HG03457 (cell line): Measurements from ENCODE around the gene SLC1A3.

ENCODE experiments used
- ATAC-seq: cut with Tn5 transposase; IDR thresholded peaks from one replicate; pipeline ENCODE4 v1.9.1; 2021; ENCODE audit warnings: moderate number of reproducible peaks; ENCODE audit not compliant: unreplicated experiment

The SLC1A3 gene

DNA sequence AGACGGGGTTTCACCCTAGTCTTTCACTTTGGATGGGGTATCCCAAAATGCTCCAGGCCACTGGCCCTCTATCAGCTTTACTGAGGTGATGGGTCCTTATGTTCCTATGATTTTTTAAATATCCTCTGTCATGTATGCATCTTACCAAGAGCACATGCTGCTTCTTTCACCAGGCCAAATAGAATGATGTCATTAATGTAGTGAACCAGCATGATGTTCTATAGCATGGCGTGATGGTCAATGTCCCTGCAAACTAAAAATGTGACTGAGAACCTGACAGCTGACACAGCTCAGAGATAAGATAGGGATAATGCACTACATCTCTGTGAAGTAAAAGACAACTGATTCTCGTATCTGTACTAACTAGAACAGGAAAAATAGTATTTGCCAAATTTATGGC lies 103.6 kb downstream of the SLC1A3 start:
- no peak for ATAC-seq

DNA sequence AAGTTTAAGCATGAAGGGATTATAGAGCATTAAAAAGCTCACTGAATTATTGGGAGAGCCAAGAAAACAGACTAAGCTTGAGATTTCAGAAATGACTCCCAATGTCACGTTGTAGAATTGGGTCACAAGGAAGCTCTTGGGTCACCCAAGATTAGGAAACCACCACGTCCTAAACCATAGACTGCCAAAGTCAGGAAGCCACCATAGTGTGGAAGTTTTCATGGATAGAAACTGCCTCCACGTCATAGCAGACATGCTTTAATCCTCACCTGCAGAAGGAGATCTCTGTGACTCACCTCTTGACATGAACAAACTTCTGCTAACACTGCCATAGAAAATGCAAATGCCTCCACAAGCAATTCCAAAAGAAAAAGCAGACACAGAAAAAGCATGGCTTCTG lies 106.3 kb downstream of the SLC1A3 start:
- no peak for ATAC-seq

DNA sequence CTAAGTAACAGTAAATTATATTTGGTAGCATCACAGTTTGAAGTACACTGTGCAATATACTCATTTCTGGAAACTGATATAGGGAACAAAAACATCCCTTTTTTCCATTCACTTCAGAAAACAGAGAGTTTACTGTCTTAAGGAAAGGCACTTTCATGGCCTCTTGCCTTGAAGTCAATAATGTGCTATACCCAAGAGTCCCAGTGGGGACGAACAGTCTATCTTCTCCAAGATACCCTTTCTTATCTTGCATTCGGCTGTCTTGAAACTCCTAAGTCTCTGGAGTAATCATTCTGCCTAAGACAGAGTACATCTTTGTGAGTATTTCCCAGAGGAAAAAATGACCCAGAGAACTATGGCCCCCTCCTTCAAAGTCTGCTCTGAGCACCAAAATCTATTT lies 107.1 kb downstream of the SLC1A3 start:
- ATAC-seq = no peak

DNA sequence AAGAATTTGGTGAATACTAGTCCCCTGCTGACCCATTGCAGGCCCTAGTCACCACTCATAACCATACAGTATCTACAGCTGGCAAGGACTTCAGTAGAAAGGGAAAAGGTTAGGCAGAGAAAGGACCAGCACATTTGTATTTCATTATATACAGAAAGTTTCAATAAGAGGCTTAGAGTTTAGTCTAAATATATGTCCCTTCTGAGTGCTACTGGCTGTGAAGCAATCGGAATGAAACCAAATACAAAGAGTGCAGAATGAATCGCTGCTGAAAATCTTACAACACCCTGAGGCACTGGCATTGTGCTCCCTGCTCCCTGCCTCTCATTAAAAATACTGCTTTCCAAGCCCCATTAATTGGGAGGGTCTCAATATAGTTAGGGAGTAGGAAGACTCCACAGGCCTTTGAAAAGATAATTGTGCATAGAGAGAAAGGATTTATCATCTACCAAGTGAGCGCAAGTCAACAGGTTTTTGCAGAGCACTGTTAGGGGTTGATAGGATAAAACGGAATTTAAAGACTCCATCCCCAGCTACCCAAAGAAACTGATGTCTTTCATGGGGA lies 110.8 kb downstream of the SLC1A3 start:
- no peak for ATAC-seq

DNA sequence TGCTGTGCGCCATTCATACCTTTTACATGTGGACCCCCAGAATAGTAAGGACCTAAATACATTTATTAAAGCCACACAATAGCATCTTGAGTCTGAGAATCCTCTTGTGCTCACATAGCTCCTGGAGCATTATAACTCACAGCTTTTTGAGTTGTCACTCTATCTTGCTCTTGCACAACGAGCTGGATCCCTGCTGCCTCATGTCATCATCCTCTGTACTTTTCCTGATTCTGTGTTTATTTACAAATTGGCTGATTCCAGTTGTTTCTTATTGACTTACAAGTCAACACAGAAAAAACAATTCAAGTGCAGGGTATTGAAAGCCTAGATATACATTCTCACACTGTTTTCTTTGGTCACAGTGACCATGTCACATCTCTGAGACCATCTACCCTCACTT lies 112.9 kb downstream of the SLC1A3 start:
- ATAC-seq = no peak

DNA sequence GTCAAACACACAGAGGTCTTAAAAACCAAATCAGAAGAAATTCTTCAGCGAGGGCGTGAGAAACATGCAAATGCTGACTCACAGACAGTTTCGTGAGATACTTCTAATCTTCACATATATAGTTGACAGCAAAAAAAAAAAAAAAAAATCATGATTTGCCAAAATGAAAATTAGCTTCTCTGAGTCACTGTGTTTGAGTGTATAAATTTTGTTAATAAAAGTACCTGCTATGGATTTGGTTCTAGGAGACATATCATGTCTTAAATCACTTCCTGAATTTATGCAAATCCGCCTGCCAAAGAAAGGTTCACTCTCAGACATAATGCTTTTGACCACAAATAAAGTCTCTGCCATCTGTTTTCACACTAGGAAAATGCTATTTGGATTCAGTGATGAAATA lies 114.3 kb downstream of the SLC1A3 start:
- ATAC-seq = no peak

DNA sequence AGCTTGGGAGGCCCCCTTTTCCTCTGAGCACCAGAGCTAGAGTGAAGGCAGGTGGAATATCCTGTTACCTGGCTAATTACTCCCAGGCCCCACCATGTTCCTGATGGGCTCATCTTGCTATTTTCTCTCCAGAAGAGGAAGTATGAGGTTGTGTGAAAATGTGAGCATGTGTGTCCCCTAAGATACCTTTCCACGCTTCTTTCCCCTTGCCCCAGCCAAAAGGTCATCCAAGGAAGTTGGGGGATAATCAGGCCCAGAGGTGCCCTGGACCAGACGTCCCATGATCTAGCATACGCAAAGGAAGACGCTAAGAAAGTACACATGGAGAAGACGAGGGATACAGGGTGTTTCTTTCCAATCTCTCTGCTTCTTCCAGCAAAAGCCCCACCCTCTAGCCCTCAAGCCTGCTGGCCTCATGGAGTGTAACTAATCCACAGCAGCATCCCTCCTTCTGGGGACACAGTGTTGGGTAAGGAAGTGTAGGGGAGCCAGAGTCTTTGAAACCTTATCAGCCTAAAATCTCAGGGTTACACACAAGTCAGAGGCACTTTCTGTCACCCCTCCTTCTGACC lies 115.3 kb downstream of the SLC1A3 start:
- no peak for ATAC-seq

DNA sequence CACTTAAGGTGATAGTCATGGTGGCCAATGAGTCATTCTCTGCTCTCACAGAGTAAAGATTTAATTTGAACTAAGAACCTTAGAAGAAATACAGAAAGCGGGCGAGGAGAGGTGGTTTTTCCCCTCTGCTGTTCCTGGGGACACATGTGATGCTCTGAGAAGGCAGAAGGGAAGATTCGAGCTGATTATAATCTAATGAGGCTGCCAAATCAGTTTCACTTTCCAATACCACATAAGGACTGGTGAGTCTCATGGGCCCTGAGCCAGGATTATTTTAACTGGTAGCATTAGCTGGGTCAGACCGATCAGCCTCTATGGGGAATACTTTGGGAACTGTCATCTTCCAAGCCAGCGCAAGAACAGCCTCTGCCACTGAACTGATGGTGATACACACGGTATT lies 116.5 kb downstream of the SLC1A3 start:
- peak; percentile 23 for ATAC-seq

DNA sequence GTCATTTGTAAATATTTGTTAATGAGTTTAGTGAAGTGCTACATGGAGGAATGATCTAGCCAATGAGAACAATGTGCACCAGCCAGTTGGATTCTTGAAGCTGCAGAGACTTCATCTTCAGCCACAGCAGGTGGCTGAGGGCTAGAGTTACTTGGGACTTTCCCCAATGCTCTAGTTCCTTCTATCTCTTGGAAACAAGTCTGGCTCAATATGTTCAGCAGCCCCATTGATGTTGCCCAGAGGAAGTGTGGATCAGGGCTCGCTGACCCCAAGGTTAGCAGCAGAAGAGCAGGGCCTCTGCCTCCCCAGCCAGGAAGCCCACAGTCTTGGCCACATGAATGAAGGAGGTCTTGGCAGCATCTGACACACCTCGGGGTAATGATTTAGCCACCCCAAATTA lies 117.5 kb downstream of the SLC1A3 start:
- ATAC-seq = peak; percentile 57

DNA sequence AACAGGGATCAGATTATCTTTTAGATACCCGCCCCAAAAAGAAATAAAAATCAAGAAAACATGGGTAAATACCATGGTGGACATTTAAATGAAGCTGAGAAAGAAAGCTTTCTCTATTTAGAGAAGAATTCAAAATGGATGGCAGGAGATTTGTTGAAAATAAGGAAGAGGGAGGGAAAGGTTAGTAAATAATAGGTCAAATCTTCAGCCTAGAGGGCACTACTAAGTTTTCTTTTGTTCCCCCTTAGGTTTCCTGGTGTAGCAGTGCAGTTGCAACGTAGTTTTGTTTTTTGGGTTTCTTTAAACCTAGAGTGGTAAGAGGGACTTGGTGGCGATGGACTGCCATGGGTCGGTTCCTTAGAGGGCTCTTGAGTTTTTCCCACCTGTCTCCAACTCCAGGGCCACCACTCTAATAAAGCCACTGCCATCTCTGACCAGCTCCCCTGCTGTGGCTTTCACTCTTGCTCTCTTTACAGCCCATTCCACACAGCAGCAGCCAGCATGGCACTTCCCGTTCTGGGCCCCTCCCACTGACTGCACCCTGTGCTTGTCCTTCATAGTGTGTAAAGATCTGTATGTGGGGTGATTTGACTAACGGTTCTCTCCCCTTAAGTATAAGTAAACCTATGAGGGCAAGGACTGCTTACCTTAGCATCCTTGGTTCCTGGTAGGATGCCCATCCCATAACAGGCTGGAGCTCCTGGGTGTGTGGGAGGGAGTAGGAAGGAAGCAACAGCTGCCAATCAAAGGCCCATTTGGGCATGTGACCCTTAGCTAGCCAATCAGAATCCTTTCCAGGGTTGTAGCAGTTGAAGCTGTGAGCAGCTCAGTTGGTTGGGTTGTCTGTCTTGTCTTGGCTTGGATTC lies 118.3 kb downstream of the SLC1A3 start:
- peak; percentile 65 for ATAC-seq

DNA sequence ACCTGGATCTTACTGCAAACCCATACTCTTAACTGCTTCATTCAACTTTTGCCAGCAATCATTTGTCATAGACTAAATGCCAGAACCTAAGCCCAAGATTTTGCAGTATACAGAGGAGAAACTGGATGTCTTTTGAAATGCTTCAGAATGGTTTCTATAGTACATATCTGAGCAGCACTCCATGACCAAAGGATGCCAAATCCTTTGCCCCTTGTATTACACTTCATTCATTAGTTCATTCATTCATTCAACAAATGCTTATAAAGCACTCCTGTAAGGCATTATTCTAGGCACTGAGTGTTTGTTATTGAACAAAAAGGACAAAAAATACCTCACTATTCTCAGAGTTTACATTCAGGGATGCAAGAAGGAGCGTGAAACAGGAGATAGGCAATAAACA lies 119.9 kb downstream of the SLC1A3 start:
- ATAC-seq = no peak

DNA sequence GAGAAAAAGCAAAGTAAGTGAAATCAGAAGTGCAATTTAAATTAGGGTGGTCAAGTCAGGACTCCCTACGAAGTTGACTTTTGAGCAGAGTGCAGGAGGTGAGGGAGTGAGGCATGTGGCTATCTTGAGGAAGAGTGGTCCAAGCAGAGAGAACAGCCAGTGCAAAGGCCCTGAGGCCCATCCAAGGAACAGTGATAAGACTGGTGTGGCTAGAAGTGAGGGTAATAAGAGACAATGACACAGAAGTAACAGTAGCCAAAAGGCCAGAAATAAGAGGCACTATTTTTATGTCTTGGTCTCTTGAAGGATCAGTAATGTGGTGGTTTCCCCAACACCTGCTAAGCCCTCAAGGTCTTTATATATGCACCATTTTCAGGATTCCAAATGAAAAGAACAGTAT lies 120.4 kb downstream of the SLC1A3 start:
- no peak for ATAC-seq

DNA sequence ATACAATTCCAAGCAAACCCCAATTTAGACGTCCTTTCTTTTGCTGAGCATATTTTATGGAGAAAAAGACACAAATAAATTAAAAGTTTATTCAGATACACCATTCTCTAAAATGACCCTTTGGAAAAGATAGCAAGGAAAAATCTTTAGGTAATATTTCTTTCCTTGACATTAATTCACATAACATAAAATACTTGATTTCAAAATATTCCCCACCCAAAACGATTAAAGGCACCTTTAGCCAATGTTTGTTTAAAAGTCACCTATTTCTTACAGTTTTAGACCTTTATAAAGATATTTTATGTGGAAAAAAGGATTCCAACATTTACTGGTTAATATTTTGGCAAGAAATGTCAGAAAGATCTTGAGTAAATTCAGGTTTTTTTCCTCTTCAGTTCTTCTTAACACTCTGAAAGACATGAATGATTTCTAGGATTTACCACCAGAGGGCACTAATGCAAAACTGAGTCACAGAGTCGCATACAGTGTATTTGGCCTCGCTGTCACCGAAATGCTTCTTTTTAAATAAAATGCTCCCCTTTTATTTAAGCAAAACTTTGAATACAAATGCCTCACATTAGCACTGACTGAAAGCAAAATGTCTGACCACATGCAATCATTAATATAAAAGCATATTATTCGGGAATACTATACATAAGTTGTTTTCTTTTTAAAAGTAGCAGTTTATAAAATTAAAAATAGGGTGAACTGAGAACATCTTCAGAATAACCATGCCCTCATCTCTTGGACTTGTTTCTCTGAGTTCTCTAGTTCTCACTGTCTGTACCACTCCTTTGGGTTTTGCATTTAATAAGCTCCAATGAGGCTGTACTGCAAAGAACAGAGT lies 122.5 kb downstream of the SLC1A3 start:
- no peak for ATAC-seq

DNA sequence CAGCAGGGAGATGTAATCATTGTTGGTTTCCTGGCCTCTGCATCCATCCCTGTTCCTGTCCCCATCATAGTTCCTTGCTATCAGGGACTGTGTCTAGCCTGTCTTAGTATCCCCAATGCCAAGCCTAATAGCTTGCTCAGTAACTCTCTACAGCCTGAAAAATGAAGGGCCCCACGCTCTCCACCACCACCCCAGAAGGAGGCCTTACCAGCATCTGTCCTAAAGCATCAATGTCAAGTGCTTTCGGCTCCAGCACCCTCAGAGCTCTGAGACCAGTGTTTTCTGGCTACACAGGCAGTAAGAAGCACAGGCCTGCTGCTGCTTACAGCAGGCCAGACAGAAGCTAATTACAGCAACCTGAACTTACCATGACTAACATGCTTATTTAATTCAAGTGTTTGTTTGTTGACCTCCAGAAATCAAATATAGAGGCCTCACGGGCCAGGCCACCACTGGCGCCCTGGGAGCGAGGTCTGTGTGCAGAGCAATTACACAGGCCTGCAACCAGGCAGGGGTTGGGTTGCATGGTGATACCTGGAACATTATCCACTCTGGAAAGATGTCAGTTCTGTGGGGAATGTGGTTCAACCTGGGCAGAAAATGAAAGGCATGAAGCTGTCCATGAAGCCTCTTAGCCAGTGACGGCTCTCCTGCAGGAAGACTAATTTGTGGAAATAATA lies 124.3 kb downstream of the SLC1A3 start:
- ATAC-seq = no peak

DNA sequence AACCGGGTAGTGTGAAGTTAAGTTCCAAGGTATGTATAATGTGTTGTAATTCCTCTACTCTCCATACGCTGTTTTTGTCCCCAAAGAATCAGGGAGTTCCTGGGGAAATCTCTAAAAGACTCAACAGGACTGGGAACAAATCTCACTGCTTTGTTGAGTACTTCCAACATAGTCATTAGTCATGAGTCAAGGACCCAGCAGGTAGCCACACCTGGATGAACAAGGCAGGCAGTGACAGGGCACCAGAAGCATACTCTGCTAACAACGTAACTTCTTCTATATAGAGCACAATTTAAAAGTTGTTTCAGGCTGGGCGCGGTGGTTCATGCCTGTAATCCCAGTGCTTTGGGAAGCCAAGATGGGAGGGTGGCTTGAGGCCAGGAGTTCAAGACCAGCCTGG lies 126.8 kb downstream of the SLC1A3 start:
- no peak for ATAC-seq

DNA sequence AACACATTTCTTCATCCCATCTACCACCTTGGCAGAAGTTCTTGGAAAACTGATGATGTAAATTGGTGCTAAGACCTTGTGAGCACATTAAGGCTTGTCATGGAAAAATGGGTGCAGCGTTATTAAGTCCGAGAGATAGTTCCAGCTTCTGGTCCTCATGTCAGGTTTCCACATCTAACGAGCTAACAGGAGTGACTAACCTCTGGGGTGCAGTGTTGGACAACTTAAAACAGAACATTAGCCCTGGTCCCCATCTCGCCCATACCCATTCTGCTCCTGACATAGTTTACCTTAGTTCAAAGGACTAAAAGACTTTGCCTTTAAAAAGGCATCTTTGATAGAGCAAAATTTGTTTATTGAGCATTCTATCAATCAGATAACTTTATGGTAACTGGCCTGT lies 128.0 kb downstream of the SLC1A3 start:
- ATAC-seq = no peak

DNA sequence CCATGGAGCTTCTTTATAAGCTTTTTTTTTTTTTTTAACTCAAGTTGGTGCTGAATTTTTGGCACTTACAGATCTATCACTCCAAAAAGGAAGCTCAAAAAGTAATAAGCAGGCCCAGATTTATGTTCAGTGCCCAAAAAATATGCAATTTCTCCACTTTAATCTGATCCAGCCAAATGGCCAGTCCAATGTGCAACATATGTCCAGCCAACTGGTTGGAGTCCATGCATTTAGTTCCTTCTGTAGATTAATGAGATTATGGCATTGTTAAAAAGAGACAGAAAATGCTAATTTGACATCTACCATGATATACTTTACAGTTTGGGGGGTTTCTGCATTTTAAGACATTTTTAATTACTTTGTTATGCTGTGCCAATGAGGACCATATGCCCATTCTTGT lies 129.5 kb downstream of the SLC1A3 start:
- ATAC-seq = no peak
